A673 (cell line): ENCODE data around the gene SELENOK.

Experiments
- EZH2 ChIP-seq: fragments of 200-600 bp; sonication (generic); IDR thresholded peaks from 2 replicates; pipeline ENCODE4 v1.6.1; 2017; ENCODE audit warnings: borderline replicate concordance, low read depth, mild to moderate bottlenecking, mixed read lengths, antibody characterized with exemption, low read length; ENCODE audit not compliant: poor library complexity, severe bottlenecking
- TF ChIP-seq, protein P1 (sequence below): fragments of 300-800, 200-600 bp; sonication (generic); conservative IDR thresholded peaks from 2 replicates; pipeline ENCODE4 v1.5.1; 2017; ENCODE audit warnings: low read depth, mild to moderate bottlenecking, antibody characterized with exemption, low read length, moderate library complexity, mixed read lengths

DNA sequence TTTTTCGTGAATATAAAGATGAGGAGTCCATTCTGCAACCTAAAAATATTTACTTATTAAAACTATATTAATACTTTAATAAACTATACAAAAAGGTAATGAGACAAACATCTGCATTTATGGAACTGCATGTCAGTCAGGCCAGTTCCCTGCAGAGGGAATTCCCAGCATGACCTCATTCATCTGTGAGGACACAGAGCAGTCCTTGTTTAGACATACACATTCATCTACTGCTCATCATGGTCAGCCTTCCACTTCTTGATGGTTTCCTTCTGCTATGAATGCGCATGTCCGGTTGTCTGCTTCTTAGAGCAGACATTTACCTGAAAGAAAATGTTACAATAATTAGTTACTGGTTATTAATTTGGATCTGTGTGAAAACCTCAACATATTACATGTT is 6.4 kb downstream of the SELENOK start:
- TF ChIP-seq, protein P1, sequence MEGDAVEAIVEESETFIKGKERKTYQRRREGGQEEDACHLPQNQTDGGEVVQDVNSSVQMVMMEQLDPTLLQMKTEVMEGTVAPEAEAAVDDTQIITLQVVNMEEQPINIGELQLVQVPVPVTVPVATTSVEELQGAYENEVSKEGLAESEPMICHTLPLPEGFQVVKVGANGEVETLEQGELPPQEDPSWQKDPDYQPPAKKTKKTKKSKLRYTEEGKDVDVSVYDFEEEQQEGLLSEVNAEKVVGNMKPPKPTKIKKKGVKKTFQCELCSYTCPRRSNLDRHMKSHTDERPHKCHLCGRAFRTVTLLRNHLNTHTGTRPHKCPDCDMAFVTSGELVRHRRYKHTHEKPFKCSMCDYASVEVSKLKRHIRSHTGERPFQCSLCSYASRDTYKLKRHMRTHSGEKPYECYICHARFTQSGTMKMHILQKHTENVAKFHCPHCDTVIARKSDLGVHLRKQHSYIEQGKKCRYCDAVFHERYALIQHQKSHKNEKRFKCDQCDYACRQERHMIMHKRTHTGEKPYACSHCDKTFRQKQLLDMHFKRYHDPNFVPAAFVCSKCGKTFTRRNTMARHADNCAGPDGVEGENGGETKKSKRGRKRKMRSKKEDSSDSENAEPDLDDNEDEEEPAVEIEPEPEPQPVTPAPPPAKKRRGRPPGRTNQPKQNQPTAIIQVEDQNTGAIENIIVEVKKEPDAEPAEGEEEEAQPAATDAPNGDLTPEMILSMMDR, result no peak
- no peak for TF ChIP-seq EZH2
